ENCODE results near the gene PTPRN.

The PTPRN gene

GRCh38 chr2:219297766-219298456 is 11.3 kb downstream of the PTPRN start:
- no peaks in the 10 kb centered on the region for H3K36me3 Mint-ChIP-seq (ENCODE audit: low read depth)
- peaks cover 10% of the 10 kb centered on the region for H3K4me1 Mint-ChIP-seq (ENCODE audit: low read depth)
- H3K27ac Mint-ChIP-seq, result no peak overlapping the region
- peaks cover 82% of the 10 kb centered on the region for H3K27me3 Mint-ChIP-seq
- no peak overlapping the region for H3K4me3 Mint-ChIP-seq
- no peaks in the 10 kb centered on the region for H3K9me3 Mint-ChIP-seq
- intact Hi-C loops (cut with micrococcal nuclease), result loop anchor here (1.0 kb wide), 1 partner anchor 138 kb away; the partner anchor contains the start of gene NHEJ1

- intact Hi-C loops (cut with micrococcal nuclease), result no loop called here
- no peak overlapping the region for H3K4me3 Mint-ChIP-seq
- H3K4me1 Mint-ChIP-seq (ENCODE audit: low read depth), result peaks cover 10% of the 10 kb centered on the region
- no peaks in the 10 kb centered on the region for H3K9me3 Mint-ChIP-seq
- no peak overlapping the region for H3K27ac Mint-ChIP-seq
- peaks cover 74% of the 10 kb centered on the region for H3K27me3 Mint-ChIP-seq
- no peaks in the 10 kb centered on the region for H3K36me3 Mint-ChIP-seq (ENCODE audit: low read depth)
These were observed 12.4 kb downstream of the PTPRN start for GRCh38 chr2:219296631-219297391.

- Mint-ChIP-seq H3K27ac (no peak overlapping the region), H3K36me3 (ENCODE audit: low read depth) (no peaks in the 10 kb centered on the region), H3K9me3 (no peaks in the 10 kb centered on the region), H3K4me1 (ENCODE audit: low read depth) (peaks cover 10% of the 10 kb centered on the region), H3K4me3 (no peak overlapping the region), H3K27me3 (peaks cover 68% of the 10 kb centered on the region)
- intact Hi-C loops (cut with micrococcal nuclease), result no loop called here
These were observed 13.1 kb downstream of the PTPRN start for GRCh38 chr2:219296142-219296541.

GRCh38 chr2:219294356-219295351 is 14.5 kb downstream of the PTPRN start:
- H3K9me3 Mint-ChIP-seq, result no peaks in the 10 kb centered on the region
- H3K27me3 Mint-ChIP-seq, result peaks cover 59% of the 10 kb centered on the region
- intact Hi-C loops (cut with micrococcal nuclease), result loop anchor here (1.0 kb wide), 1 partner anchor 17 kb away; no protein-coding TSS in a partner anchor
- H3K4me1 Mint-ChIP-seq (ENCODE audit: low read depth), result peaks cover 13% of the 10 kb centered on the region
- H3K36me3 Mint-ChIP-seq (ENCODE audit: low read depth), result no peaks in the 10 kb centered on the region
- peak overlapping the region; percentile 76 for H3K27ac Mint-ChIP-seq
- peak overlapping the region; percentile 73 for H3K4me3 Mint-ChIP-seq

- Mint-ChIP-seq H3K36me3 (ENCODE audit: low read depth) (no peaks in the 10 kb centered on the region), H3K4me1 (ENCODE audit: low read depth) (peaks cover 17% of the 10 kb centered on the region), H3K27ac (peak overlapping the region; percentile 76), H3K4me3 (peak overlapping the region; percentile 73), H3K9me3 (no peaks in the 10 kb centered on the region), H3K27me3 (peaks cover 51% of the 10 kb centered on the region)
- intact Hi-C loops (cut with micrococcal nuclease), result no loop called here
These were observed 15.4 kb downstream of the PTPRN start for GRCh38 chr2:219293736-219294231.

GRCh38 chr2:219292616-219293015 is 16.6 kb downstream of the PTPRN start:
- H3K27ac Mint-ChIP-seq, result no peak overlapping the region
- intact Hi-C loops (cut with micrococcal nuclease), result no loop called here
- H3K9me3 Mint-ChIP-seq, result no peaks in the 10 kb centered on the region
- no peaks in the 10 kb centered on the region for H3K36me3 Mint-ChIP-seq (ENCODE audit: low read depth)
- no peak overlapping the region for H3K4me3 Mint-ChIP-seq
- H3K27me3 Mint-ChIP-seq, result peaks cover 45% of the 10 kb centered on the region
- H3K4me1 Mint-ChIP-seq (ENCODE audit: low read depth), result peaks cover 17% of the 10 kb centered on the region

- H3K4me3 Mint-ChIP-seq, result no peak overlapping the region
- peaks cover 38% of the 10 kb centered on the region for H3K27me3 Mint-ChIP-seq
These were observed 17.2 kb downstream of the PTPRN start for GRCh38 chr2:219291910-219292490.

GRCh38 chr2:219291394-219291793 is 17.8 kb downstream of the PTPRN start:
- Mint-ChIP-seq H3K4me3 (no peak overlapping the region), H3K9me3 (no peaks in the 10 kb centered on the region), H3K27ac (no peak overlapping the region), H3K36me3 (ENCODE audit: low read depth) (peaks cover 3% of the 10 kb centered on the region), H3K4me1 (ENCODE audit: low read depth) (peaks cover 21% of the 10 kb centered on the region), H3K27me3 (peaks cover 36% of the 10 kb centered on the region)
- intact Hi-C loops (cut with micrococcal nuclease), result no loop called here

More at GRCh38 chr2:219291910-219292490, 17.2 kb downstream of the PTPRN start:
- no peaks in the 10 kb centered on the region for H3K36me3 Mint-ChIP-seq (ENCODE audit: low read depth)
- intact Hi-C loops (cut with micrococcal nuclease), result no loop called here
- no peak overlapping the region for H3K27ac Mint-ChIP-seq
- no peaks in the 10 kb centered on the region for H3K9me3 Mint-ChIP-seq
- peaks cover 17% of the 10 kb centered on the region for H3K4me1 Mint-ChIP-seq (ENCODE audit: low read depth)

GRCh38 chr2:219290381-219291171 is 18.6 kb downstream of the PTPRN start:
- H3K4me3 Mint-ChIP-seq, result no peak overlapping the region
- no peak overlapping the region for H3K27ac Mint-ChIP-seq
- peaks cover 30% of the 10 kb centered on the region for H3K27me3 Mint-ChIP-seq
- no peaks in the 10 kb centered on the region for H3K9me3 Mint-ChIP-seq
- intact Hi-C loops (cut with micrococcal nuclease), result no loop called here
- peaks cover 11% of the 10 kb centered on the region for H3K36me3 Mint-ChIP-seq (ENCODE audit: low read depth)
- peaks cover 29% of the 10 kb centered on the region for H3K4me1 Mint-ChIP-seq (ENCODE audit: low read depth)

GRCh38 chr2:219289537-219290361 is 19.5 kb downstream of the PTPRN start:
- peaks cover 24% of the 10 kb centered on the region for H3K27me3 Mint-ChIP-seq
- no peak overlapping the region for H3K27ac Mint-ChIP-seq
- peaks cover 34% of the 10 kb centered on the region for H3K4me1 Mint-ChIP-seq (ENCODE audit: low read depth)
- no peaks in the 10 kb centered on the region for H3K9me3 Mint-ChIP-seq
- intact Hi-C loops (cut with micrococcal nuclease), result no loop called here
- H3K36me3 Mint-ChIP-seq (ENCODE audit: low read depth), result peaks cover 19% of the 10 kb centered on the region
- H3K4me3 Mint-ChIP-seq, result no peak overlapping the region

- H3K36me3 Mint-ChIP-seq (ENCODE audit: low read depth), result peaks cover 25% of the 10 kb centered on the region
- no peak overlapping the region for H3K4me3 Mint-ChIP-seq
- H3K4me1 Mint-ChIP-seq (ENCODE audit: low read depth), result peaks cover 29% of the 10 kb centered on the region
- no peaks in the 10 kb centered on the region for H3K9me3 Mint-ChIP-seq
- intact Hi-C loops (cut with micrococcal nuclease), result no loop called here
- no peak overlapping the region for H3K27ac Mint-ChIP-seq
- peaks cover 20% of the 10 kb centered on the region for H3K27me3 Mint-ChIP-seq
These were observed 20.0 kb downstream of the PTPRN start for GRCh38 chr2:219289195-219289536.

GRCh38 chr2:219287580-219288265 is 21.5 kb downstream of the PTPRN start:
- Mint-ChIP-seq H3K27ac (no peak overlapping the region), H3K4me3 (no peak overlapping the region), H3K36me3 (ENCODE audit: low read depth) (peaks cover 40% of the 10 kb centered on the region), H3K4me1 (ENCODE audit: low read depth) (peaks cover 30% of the 10 kb centered on the region), H3K9me3 (no peaks in the 10 kb centered on the region), H3K27me3 (peaks cover 9% of the 10 kb centered on the region)
- intact Hi-C loops (cut with micrococcal nuclease), result no loop called here
